SK-N-DZ (cell line): Measurements from ENCODE around the gene JMJD1C.

Experiments used
- DNase-seq: peaks from one replicate; pipeline ENCODE4 v3.0.0-alpha.2; 2015; ENCODE audit warnings: low spot score

The JMJD1C gene

GRCh38 chr10:63438506-63439498 lies 27.0 kb downstream of the JMJD1C start:
- DNase-seq = no peak

- no peak for DNase-seq
Measured at GRCh38 chr10:63437116-63437949, 28.4 kb downstream of the JMJD1C start.

GRCh38 chr10:63436225-63436624 lies 29.6 kb downstream of the JMJD1C start:
- DNase-seq = no peak

GRCh38 chr10:63434866-63435854 lies 30.6 kb downstream of the JMJD1C start:
- DNase-seq = no peak

- no peak for DNase-seq
Measured at GRCh38 chr10:63431962-63432797, 33.6 kb downstream of the JMJD1C start.

GRCh38 chr10:63430999-63431356 lies 34.8 kb downstream of the JMJD1C start:
- no peak for DNase-seq

GRCh38 chr10:63430091-63430998 lies 35.4 kb downstream of the JMJD1C start:
- no peak for DNase-seq

- no peak for DNase-seq
Measured at GRCh38 chr10:63429281-63429680, 36.5 kb downstream of the JMJD1C start.

- no peak for DNase-seq
Measured at GRCh38 chr10:63427013-63427412, 38.8 kb downstream of the JMJD1C start.

GRCh38 chr10:63425512-63425911 lies 40.3 kb downstream of the JMJD1C start:
- no peak for DNase-seq

- DNase-seq = no peak
Measured at GRCh38 chr10:63424576-63424975, 41.2 kb downstream of the JMJD1C start.

- DNase-seq = no peak
Measured at GRCh38 chr10:63423494-63423893, 42.3 kb downstream of the JMJD1C start.

- no peak for DNase-seq
Measured at GRCh38 chr10:63421591-63421990, 44.2 kb downstream of the JMJD1C start.

GRCh38 chr10:63416376-63416775 lies 49.4 kb downstream of the JMJD1C start:
- DNase-seq = no peak

- DNase-seq = no peak
Measured at GRCh38 chr10:63415640-63416244, 50.0 kb downstream of the JMJD1C start.

GRCh38 chr10:63414481-63415260 lies 51.1 kb downstream of the JMJD1C start:
- no peak for DNase-seq

GRCh38 chr10:63413429-63413828 lies 52.3 kb downstream of the JMJD1C start:
- DNase-seq = no peak

GRCh38 chr10:63412304-63412703 lies 53.5 kb downstream of the JMJD1C start:
- DNase-seq = no peak
